Stimulated activated CD4-positive, alpha-beta T cell treated with anti-CD3 and anti-CD28 coated beads, TNF-alpha, amount 100 ng/mL, for 1 hour (primary cell): ENCODE results near the gene UGT2B28.
"Not testable (repeated sequence)": the region's sequence is repeated elsewhere in the genome, so short reads cannot be mapped to it uniquely, and the experiment has no call there.

Source experiments
- DNase-seq, 3 donors: peaks; one replicate each; pipeline ENCODE4 v3.0.0-alpha.2; 2020; ENCODE audit warnings: low read depth in 3 of 3, low spot score in 1 of 3

The UGT2B28 gene

DNA sequence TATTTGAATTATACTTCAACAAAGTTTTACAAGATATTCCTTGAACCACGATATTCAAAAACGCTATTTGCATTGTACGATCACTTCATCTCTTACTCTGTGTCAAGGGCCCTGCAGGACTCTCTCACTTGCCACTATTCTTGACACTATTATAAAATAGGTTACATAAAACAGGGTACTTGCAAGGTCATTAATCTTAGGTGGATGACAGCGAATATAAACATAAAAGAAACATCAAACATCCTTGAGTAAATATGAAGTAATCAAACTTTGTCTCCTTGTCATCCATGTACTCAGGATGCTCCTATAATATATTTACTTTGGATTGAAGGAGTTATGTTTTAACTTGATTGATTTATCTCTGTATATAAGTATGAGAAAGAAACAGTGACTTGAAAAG is at the start of gene UGT2B28:
TSS of gene UGT2B28 (plus strand) at position 395 of the 400 bp plus-strand sequence. CDS start 26 bp downstream, outside the sequence.
- DNase-seq: not testable (repeated sequence)

DNA sequence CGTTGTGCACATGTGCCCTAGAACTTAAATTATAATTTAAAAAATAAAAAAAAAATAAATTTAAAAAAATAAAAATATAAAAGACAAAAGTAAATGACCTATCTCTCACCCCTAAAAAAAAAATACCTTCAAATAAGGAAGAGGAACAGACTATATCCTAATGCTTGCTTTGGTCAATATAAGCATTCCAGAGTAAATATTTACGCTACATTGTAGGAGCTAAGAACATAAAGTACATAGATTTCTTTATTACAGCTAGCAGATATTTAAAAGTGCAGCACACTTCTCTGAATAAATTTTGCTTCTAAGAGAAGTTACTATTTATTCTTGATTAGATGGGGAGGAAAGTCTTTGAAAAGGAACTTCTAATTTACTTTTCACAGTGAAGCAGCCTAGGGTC is 41.2 kb upstream of the UGT2B28 start:
- no peak for DNase-seq

DNA sequence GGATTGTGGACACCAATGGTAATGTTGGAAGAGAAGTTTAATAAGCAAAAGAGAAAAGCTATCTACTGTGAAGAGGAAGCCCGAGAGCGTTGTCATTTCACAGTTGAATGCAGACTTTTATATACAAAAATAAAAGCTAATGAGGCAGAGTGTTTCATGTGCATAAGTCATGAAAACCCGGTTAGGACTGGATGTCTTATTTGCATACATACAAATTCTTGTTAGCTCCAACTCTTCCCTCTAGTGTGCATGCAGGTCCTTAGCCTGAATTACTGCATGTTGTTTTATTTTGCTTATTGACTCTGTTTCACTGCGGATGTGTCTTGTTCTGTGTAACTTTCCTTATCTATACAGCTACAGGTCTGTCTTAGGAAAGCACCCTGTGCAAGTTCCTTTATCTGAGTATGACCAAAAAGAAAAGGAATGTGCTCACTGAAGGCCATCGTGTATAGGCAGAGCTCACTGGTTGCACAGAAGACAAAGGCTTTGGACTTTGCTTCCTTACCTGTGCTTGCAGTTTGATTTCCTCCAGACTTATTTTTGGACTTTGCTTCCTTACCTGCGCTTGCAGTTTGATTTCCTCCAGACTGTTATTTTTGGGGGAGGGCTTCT is 40.6 kb upstream of the UGT2B28 start:
- DNase-seq: no peak

DNA sequence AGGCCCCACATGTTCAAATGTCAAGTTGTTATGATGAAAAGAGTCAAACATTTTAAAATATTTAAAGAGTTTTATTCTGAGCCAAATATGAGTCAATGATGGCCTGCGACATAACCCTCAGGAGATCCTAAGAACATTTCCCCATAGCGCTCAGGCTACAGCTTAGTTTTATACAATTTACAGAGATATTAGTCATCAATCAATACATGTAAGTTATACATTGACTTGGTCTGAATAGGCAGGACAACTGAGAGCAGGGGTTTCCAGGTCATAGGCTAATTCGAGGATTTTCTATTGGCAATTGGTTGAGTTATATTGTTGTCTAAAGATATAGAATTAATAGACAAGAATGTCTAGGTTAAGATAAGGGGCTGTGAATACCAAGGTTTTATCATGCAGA is 39.5 kb upstream of the UGT2B28 start:
- DNase-seq: not testable (repeated sequence)

DNA sequence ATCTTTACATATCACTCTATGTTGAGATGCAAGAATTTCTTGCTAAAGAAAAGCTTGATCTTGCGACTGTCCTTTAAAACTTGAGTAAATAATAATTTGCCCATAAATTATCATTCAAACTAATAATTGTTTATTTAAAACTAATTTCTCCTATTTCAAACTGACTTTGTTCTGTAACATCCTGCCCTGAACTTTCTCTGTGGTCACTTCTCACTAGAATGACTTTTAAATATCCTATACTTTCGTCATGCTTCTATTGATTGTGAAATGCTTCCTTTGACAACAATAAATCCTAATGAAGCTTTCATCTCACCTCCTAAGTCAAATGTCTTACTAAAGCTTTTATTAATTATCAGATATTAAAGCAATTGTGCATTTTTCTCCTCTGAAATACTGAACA is 38.5 kb upstream of the UGT2B28 start:
- DNase-seq: not testable (repeated sequence)

DNA sequence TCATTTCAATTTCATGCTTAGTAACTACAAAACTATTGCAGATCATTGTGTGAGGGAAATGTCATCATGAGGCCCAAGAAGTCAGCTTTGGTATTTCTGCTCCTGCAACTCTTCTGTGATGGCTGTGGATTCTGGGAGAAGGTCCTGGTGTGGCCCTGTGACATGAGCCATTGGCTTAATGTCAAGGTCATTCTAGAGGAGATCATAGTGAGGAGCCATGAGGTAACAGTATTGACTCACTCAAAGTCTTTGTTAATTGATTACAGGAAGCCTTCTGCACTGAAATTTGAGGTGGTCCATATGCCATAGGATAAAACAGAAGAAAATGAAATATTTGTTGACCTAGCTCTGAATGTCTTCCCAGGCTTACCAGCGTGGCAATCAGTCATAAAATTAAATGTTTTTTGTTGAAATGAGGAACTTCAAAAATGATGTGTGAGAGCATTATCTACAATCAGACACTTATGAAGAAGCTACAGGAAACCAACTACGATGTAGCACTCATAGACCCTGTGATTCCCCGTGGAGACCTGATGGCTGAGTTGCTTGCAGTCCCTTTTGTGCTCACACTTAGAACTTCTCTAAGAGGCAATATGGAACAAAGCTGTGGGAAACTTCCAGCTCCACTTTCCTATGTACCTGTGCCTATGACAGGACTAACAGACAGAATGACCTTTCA is 37.6 kb upstream of the UGT2B28 start:
- DNase-seq: not testable (repeated sequence)

DNA sequence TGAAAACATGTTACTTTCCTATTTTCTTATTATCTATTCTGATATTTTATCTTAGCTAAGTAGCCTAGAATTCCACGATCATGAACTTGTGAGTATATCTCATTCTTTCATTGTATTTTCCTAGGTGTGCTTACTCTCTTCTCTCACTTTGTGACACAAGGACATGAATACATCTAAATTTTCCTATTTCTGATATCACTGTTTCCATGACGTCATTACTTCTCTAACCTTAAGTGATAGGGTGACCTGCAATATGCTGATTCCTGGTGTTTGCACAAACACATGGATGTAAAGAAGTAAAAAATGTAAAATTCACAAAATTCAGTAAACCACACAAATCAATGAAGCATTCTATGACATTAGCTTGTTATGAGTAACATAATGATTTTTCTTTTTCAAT is 29.4 kb upstream of the UGT2B28 start:
- DNase-seq: not testable (repeated sequence)

DNA sequence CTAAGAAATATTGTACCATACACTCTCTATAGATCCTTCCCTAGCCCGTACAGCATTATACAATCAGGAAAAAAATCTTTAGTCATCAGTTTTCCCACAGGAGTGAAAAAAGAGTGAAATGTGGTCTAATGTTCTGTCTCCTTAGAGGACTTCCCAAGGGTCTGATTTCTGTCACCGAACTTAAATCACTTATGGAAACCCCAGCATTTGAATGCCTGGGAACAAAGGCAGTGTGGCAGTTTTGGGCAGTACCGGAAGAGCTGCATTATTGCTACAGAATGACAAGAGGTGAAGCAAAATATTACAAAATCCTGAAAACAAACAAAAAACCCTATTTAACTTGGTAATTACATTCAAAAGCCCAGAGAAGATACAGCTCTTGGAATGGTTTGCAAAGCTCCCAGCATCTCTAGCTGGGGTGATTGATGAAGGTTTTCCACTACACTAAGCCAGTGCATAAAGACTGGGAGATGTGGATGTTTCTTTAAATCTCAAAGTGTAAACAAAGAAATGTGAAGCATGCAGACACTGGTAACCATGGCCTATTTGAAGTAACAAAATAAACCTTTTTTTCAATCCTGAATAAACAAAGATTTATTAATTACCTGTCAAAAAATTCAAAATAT is 27.0 kb upstream of the UGT2B28 start:
- not testable (repeated sequence) for DNase-seq

DNA sequence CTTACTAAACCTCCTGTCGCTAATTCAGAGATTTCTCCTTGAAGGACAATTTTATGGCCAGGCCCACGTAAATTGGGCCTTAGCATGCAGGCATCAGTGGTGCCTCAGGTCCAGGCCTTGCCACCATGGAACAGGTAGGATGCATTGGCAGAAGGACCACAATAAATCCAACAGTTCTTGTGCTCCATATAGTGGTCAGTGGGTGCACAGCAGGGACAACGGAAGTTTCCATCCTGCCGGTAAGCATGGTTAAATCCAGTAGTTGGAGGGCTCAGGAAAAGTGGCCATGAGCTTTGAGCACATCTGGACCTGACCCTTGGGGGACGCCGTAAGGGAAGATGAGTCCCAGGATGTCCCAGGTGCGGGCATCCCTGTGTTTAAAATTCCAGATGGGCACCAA is 11.7 kb upstream of the UGT2B28 start:
- DNase-seq: not testable (repeated sequence)

DNA sequence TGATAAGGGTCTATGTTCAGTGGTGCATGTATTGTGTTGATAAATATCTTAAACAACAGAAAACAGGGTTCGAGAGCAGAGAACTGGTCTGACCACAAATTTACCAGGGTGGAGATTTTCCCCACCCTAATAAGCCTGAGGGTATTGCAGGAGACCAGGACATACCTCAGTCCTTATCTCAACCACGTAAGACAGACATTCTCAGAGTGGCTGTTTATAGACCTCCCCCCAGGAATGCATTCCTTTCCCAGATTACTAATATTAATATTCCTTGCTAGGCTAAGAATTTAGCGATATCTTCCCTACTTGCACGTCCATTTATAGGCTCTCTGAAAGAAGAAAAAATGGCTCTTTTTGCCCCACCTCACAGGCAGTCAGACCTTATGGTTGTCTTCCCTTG is 16.1 kb downstream of the UGT2B28 start:
- DNase-seq: not testable (repeated sequence)

DNA sequence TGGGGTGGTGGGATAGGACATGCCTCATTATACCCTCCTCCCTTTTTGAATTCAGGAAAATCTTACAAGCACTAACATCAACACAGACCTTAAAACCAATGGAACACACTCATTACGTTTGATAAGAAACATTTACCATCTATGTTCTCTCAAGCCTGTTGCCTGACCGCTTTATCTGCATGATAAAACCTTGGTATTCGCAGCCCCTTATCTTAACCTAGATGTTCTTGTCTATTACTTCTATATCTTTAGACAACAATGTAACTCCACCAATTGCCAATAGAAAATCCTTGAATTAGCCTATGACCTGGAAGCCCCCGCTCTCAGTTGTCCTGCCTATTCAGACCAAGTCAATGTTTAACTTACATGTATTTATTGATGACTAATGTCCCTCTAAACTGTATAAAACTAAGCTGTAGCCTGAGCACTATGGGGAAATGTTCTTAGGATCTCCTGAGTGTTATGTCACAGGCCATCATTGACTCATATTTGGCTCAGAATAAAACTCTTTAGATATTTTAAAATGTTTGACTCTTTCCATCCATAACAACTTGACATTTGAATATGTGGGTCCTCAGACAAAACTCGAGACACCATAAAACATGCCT is 28.3 kb downstream of the UGT2B28 start:
- not testable (repeated sequence) for DNase-seq

DNA sequence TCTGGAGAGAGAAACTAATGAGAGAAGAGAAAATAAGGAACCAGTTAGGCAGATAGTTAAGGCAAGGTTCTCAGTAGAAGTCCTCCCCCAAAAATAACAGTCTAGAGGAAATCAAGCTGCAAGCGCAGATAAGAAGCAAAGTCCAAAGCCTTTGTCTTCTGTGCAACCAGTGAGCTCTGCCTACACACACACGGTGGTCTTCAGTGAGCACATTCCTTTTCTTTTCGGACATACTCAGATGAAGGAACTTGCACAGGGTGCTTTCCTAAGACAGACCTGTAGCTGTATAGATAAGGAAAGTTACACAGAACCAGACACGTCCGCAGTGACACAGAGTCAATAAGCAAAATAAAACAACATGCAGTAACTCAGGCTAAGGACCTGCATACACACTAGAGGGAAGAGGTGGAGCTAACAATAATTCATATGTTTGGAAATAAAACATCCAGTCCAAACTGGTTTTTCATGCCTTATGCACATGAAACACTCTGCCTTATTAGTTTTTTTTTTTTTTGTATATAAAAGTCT is 29.3 kb downstream of the UGT2B28 start:
- DNase-seq: not testable (repeated sequence)

DNA sequence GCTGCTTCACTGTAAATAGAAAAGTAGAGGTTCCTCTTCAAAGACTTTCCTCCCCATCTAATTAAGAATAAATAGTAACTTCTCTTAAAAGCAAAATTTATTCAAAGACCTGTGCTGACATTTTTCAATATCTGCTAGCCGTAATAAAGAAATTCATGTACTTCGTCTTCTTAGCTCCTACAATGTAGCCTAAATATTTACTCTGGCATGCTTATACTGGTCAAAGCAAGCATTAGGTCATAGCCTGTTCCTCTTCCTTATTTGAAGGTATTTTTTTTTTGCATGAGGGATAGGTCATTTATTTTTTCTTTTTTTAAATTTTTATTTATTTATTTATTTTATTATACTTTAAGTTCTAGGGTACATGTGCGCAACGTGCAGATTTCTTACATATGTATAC is 30.0 kb downstream of the UGT2B28 start:
- DNase-seq: not testable (repeated sequence)

DNA sequence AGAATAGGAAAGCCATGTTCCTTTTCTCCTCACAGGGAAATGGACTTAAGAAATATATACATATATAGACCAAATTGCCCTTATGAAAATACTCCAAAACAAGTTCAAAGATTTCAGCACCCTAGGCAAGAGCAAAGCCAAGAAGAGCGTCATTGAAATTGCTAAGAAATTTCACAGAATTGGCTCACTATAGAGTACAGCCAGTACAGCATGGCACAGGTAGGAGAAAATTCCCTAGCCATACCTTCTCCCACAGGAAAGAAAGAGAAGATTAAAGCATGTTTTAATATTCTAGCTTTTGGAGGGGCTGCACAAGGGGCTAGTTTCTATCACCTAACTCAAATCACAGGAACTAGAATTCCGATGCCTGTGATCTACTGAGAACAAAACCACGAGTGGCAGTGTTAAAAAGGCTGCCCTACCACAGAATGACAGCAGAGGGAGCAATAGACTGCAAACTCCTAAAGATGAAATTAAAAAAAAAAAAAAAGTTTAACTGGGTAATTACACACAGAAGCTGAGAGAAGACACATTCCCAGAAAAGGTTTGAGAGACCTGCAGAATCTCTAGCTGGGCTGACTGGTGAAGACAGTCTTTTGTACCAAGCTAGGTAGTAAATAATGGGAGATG is 37.5 kb downstream of the UGT2B28 start:
- not testable (repeated sequence) for DNase-seq

DNA sequence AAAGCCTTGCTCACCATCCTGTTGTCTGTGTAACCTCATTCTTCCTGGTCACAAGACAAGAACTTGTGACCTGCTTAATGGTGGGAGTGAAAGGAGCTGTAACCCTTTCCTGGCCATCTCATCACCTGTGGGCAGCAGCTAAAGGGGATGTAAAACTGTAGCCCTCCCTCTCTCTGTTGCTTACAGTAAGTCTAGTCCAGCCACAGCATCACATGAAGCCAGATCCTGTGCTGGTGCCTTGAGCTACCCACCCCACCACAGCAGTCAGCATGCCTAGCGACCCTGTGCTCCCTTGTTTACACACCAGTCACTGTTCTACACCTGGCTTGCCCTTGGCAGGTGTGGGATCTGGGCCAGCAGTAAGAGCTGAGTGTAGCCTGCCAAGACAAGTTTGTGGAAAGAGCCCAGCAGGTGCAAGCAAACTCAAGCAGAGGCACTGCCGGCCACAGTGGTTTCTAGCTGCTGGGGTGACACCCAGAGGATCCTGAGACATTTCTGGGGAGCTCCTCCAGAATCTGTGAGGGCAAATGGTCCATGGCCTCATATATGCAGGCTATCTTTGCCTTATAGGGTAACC is 41.0 kb downstream of the UGT2B28 start:
- DNase-seq: no peak

DNA sequence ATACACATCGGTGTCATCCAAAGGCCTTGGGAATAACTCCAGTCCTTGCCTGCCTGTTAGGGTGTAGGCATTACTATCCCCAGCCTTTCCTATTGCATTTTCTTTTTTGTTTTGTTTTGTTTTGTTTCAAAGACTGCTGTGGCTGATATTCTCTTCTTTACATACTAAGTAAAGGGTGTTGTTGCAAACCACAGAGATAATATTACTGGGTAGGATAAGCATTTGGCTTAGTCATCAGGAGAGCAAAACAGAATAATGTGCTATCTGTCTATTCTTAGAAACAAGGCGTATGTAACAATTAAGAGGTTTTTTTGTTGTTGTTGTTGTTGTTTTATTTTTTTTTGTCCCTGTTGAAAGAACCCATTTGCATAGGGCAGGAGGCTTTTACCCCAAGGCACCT is 41.8 kb downstream of the UGT2B28 start:
- DNase-seq: no peak

DNA sequence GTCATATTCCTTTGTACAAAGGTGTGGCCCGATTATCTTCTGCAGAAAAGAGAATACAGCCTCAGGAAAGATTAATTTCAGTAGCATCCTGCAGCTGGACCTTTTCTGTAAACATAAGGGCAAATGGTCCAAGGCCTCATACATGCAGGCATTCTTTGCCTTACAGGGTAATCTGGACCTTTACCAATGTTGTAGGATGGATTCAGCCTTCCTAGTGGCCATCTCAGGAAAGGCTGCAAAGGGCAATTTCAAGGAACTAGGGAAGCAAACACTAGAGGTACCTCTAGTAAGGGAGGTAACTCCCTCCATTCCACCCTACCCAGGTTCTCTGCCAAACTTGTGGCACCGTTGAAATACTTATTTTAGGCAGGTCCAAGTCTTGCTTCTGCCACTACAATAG is 43.0 kb downstream of the UGT2B28 start:
- no peak for DNase-seq

DNA sequence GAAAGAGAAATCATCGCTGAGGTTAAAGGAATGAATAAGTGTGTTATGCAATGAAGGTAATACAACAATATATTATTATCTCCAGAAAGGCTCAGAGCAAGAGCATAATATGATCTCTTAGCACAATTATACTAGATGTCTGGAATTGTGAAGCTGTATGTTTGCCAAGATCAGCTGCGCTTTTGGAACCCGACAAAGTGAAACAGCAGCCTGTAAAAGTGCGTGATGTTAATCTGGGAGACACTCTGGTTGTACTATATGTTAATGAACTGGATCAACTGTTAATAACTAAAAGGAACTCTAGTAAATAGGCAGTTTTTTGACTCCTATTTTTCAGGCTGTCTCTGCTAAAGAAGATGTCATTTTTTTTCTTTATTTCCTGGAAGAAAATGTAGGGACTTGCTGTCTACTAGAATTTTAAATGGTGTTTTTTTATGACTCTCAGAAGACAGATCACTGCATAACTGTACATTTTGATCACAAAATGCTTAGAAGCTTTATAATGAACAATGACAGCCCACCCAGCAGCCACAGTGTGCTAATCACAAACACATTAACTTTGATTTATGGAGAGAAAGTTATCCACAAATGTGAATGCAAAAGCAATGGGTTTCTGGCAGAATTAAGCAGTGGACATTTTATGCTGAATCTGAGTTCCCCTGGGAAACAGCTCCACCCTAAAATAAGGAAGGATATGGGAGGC is 50.2 kb downstream of the UGT2B28 start:
- DNase-seq: no peak

DNA sequence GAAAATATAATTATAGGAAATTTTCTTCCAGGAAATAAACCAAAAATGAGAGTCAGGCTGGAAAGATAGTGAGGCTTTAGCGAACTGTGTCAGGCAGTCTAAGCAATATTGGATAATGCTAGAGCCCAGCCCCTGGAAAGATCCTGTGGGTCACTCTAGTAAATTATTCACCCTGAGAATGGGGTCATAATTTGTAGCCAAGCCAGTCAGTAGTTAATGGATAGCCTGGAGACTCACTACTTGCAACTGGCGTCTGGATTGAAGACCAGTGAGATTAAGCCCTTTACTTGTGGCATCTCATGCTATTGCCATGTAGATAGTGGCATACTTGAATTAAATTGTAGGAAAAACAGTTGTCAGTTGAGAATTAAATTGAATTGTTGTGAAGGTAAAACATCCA is 51.0 kb downstream of the UGT2B28 start:
- DNase-seq: not testable (repeated sequence)

DNA sequence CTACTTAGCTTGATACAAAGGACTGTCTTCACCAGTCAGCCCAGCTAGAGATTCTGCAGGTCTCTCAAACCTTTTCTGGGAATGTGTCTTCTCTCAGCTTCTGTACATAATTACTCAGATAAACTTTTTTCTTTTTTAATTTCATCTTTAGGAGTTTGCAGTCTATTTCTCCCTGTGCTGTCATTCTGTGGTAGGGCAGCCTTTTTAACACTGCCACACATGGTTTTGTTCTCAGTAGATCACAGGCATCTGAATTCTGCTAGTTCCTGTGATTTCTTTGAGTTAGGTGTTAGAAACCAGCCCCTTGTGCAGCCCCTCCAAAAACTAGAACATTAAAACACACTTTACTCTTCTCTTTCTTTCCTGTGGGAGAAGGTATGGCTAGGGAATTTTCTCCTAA is 55.2 kb downstream of the UGT2B28 start:
- not testable (repeated sequence) for DNase-seq
